ENCODE results near the gene NTM.

NTM gene

DNA sequence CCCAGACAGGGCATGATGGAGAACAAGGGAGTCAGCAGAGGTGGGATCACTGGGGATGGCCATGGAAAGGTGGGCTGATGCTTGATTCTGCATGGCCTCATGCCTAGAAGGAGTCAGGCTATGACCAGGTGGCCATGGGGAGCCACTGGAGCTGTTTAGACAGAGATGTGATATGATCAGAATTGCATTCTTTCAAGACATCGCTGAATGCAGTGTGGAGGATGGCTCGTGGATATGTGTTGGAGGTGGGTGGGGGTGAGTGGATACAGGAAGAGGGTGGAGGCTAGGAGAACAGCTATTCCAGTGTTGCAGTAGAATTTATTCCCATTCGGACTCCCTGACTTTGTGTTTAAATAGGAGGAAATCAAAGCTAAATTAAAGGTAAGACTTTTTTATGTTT, 841.1 kb downstream of the NTM start:
- no peak for DNase-seq

- DNase-seq = no peak
Observed at GRCh38 chr11:132217856-132218255, 847.4 kb downstream of the NTM start.

GRCh38 chr11:132220474-132220873, 850.1 kb downstream of the NTM start:
- no peak for DNase-seq

- DNase-seq = no peak
Observed at GRCh38 chr11:132222345-132222744, 851.9 kb downstream of the NTM start.

- DNase-seq = no peak
Observed at GRCh38 chr11:132226522-132226921, 856.1 kb downstream of the NTM start.

DNA sequence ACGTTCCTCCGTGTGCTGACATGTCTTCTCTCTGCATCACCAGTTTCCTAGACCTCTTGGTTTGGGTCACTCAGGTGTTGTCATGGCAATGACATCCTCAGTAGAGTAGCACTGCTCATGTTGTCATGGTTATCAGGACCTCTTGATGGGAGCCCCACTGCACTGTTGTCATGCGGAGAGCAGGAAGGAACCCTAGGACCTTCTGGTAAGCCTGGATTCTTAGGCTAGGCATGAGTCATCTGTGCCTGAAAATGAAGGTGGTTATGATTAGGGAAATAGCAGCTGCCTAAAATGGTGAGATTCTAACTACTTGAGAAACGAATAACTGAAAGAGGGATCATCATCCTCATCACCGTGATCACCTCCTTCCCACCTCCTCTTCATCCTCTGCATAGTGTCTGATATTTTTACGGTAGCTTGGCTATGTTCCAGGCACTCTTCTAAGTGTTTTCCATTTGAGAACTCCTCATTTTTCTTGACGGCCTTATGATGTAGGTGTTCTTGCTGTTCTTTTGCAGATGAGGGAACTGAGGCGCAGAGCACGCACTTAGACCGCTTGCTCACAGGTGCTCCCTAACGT, 858.4 kb downstream of the NTM start:
- DNase-seq = no peak

DNA sequence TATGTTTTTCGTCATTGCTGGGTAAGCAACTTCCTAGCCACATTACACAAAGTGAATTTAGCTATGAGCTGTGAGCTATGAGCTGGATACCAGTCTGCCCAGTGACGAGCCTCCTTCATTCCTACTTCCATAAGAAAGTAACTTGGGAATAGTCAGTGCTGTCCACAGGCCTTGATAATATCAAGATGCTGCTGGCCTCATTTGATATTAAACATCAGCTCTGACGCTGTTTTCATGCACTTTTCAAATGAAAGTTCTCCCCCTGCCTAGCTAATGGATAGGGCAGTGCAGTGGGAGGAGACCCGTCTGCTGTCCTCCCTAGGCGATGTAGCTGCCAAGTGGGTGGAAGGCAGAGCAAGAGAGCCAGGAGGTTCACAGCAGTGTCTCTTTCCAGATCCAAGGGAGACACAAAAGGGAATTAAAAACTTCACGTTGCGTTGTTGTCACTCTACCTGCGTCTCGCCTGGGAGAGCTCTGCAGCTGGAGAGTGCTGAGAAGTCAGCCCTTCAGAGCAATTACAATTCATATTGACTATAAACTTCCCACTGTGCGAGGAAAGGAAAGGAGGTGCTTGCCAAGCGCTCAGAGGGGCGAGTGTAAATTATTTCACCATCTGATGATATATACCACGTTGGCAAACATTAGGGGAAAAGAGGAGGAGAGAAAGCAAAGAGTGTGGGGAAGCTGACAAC, 861.4 kb downstream of the NTM start:
- DNase-seq = peak; percentile 89

DNA sequence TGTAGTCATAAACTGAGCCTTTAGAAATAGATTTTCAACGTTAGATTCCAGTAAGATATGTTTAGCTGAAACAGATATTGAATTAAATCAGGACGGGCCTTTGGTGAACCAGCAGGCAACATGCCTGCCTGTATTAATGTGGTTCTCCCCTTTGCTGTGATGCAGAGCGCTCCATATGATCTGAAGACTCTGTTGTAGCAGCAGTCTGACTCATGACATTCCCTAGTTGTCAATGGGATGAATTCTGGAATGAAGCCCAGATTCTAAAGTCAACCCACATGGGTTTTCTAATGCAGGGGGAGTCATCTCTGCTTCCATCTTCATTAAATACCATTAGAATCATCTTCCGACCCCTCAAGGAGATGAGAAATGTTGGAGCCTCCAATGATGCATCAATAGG, 864.5 kb downstream of the NTM start:
- DNase-seq = no peak

GRCh38 chr11:132237781-132238180, 867.4 kb downstream of the NTM start:
- DNase-seq = no peak

- DNase-seq = no peak
Observed at GRCh38 chr11:132238331-132238866, 868.0 kb downstream of the NTM start.

GRCh38 chr11:132240374-132240773, 870.0 kb downstream of the NTM start:
- no peak for DNase-seq

GRCh38 chr11:132242632-132243031, 872.2 kb downstream of the NTM start:
- DNase-seq = peak; percentile 46

GRCh38 chr11:132244846-132245245, 874.4 kb downstream of the NTM start:
- DNase-seq = peak; percentile 47

DNA sequence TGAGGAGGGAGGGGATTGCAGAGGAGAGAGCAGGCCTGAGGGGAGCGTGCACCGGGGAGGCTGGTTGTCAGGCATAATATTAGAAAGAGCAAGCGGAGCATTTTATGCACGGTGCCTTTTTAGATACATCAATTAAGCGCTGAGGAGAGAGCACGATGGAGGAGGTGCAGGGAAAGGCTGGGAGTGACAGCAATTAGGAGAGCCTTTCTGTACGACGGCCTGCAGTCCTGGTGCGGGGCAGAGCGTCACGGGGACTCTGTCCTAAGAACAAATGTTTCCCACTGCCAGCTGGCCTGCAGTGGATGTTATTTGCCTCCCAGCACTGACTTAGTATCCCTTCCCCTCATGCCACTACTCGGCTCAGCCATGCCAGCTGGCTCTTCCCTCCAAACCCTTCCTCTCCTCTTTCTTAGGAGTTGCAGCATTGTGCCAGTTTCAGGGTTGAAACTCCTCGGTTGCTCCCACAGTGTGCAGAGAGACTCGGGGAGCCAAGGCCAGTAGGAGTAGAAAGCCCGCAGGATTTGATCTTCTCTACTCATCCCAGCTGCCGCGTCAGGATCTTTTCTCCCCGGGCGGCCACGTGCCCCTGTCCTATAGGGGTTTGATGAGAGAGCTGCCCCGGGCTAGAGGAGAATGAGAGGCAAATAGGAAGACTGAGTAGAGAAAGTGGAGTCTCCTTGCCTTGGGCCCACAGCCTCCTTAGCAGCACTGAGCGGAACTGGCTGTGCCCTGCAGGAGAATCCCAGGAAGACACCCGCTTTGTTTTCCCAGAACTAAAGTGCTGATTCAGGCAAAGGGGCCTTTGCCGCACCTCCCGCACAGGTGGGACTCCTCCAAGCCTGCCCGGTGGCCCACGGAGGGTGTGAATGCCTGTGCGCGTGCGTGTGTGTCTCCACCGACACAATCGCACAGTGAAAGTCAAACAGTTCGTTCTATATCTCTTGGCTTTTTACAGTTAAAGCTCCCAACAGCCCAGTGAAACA, 875.3 kb downstream of the NTM start:
- DNase-seq = no peak

DNA sequence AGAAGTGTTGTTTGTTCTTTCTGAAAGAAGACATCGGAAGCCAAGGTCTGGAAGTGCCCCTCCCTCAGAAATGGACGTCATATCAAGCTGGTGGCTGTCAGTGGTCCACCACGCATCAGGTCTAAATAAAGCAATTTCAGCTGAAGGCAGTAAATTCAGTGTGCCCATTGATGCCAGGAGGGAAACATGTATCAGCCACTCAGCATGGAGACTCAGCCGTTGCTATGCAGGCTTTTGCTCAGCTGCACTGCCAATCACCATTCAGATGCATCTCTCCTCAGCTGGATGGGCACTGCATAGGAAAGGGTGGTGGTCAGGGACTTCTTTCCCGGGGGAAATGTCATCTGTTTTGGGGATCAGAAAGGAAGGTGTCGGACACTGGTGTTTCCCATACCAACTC, 878.2 kb downstream of the NTM start:
- peak; percentile 20 for DNase-seq

GRCh38 chr11:132249256-132249655, 878.8 kb downstream of the NTM start:
- no peak for DNase-seq

GRCh38 chr11:132251061-132251460, 880.6 kb downstream of the NTM start:
- DNase-seq = no peak

DNA sequence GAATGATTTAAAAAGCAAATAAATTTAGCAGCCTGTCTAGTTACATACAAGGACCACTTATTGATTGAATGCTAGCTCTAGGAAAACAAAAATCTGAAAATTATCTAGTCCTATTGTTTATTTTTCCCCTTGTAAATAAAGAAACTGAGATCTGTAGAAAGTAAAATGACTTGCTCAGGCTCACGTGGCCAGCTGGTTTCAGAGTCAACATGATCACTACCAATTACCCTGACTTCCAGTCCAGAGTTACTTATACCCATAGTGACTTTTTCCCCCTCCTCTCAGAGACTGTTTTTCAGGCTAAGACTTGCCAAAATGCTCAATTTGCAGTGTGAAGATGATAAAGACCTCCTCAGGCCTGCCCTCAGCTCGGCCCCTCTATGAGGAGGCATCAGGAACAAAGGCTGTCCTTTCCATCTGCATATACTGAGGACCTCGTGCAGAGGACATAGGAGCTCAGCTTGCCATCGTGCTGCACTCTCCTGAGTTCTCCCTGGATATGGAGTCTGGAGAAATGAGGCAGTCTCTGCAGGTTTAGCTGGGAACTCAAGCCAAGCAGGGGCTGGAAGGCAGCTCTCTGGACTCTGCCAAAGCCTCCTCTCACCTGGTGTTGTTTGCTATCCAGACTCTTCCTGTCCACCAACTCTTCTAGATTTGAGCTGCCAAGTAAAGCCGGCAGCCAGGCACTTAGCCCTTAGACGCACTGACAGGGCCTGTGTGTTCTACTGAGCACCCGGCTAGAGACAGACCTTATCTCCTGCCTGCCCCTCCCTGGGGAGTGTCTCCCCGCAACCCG, 883.3 kb downstream of the NTM start:
- peak; percentile 29 for DNase-seq

DNA sequence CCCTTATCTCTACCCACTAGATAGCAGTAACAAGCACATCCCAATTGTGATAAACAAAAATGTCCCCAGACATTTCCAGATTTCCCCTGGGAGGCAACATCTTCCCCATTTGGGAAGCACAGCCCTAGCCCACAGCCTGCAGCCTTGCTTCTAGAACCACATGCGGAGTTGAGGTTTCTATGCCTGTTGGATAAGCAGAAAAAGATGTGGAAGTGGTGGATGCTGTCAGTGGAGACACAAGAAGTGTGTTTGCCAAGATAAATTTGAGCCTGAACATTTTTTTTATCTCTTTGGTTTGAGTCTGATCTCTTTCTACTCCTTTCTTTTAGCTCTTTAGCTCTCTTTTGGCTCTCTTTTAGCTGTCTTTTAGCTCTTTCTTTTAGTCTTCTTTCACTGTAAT, 884.5 kb downstream of the NTM start:
- DNase-seq = no peak

DNA sequence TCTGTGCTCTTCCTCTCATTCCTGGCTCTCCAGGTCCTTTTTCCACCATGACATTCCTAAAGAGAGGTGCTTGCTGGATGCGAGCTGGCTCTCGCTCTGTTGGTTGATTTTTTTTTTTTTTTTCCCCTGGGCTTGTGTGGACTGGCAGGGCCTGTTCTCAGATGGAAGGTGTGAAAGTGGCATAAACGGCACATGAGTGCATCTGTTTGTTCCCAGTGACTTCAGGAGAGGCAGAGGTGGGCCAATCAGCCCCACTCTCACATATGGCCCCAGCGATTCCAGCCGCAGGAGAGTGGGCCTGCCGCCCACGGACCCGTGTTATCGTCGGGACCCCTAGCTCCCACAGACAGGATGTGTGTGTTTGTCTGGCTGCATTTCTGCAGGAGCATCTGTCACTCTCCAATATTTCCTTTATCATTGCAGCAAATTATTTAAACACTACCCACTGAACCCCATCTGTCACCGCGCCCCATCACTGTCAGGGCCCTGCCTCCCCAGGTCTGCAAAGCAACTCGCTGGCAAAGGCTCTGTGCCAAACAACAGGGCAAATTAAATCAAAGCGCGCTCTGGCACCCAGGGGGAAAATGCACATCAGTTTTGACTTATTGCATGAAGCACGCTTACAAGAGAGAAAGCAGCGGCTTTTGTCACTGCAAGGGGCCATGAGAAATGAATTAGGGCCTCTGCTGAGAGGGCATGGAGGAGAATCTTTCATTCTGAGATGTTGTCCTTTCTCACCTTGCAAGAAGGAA, 886.3 kb downstream of the NTM start:
- DNase-seq = no peak

DNA sequence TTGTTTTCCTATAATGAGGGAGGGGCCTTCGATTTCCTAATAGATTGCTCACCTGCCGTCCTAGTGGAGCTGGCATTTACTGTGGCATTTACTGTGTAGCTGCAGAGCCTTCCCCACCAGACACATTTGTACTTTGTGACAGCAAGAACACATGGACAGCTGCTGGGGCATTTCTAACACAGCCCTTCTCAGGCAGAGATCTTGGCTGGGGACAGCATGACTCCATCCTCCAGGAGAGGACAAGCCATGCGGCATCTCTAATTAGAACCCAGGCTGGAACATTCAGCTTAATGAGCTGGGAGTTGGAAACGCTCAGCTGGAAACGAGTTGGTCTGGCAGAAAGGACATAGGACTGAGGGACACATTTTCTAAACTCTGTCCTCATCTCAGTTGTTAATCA, 887.5 kb downstream of the NTM start:
- DNase-seq = no peak

GRCh38 chr11:132258875-132259274, 888.5 kb downstream of the NTM start:
- no peak for DNase-seq

Data from NCI-H1092 (cell line).